HL-60 (cell line): Measurements from ENCODE around the gene QRICH1.

Experiments
- DNase-seq, 2 experiments: peaks; one replicate each; pipeline ENCODE4 v3.0.0-alpha.2; 2010 to 2020; ENCODE audit warnings: low read depth in 1 of 2, low spot score in 1 of 2
- H3K27ac ChIP-seq: fragments of 250-450 bp; sonication (Bioruptor Pico); replicated peaks from 2 replicates; pipeline ENCODE4 v1.5.1; 2020; ENCODE audit warnings: mild to moderate bottlenecking, moderate library complexity
- H3K27me3 ChIP-seq: fragments of 250-450 bp; sonication (Bioruptor Pico); 2 replicates; pipeline ENCODE4 v1.5.1; 2021; ENCODE audit warnings: mild to moderate bottlenecking, moderate library complexity; ENCODE audit not compliant: insufficient read depth, poor library complexity, severe bottlenecking
- H3K4me3 ChIP-seq: replicated peaks from 2 replicates; pipeline ENCODE4 v1.5.1; 2011; ENCODE audit warnings: mild to moderate bottlenecking, control low read depth, low read length; ENCODE audit not compliant: insufficient read depth
- GABPA ChIP-seq: IDR thresholded peaks from 2 replicates; pipeline ENCODE4 v1.6.1; 2012; ENCODE audit warnings: low read depth
- POLR2AphosphoS5 ChIP-seq: IDR thresholded peaks from 2 replicates; pipeline ENCODE4 v1.6.1; 2012; ENCODE audit warnings: low read depth
- SPI1 ChIP-seq: IDR thresholded peaks from 2 replicates; pipeline ENCODE4 v1.6.1; 2012; ENCODE audit warnings: low read depth, mild to moderate bottlenecking, borderline replicate concordance
- TF ChIP-seq, protein P1 (sequence below): IDR thresholded peaks from one replicate; pipeline ENCODE4 v1.5.1; 2011; ENCODE audit warnings: low read length, control low read depth, inconsistent platforms; ENCODE audit not compliant: insufficient read depth
- TF ChIP-seq, protein P2 (sequence below): IDR thresholded peaks from 2 replicates; pipeline ENCODE4 v1.6.1; 2012; ENCODE audit warnings: low read depth; ENCODE audit not compliant: insufficient replicate concordance

The QRICH1 gene

GRCh38 chr3:49007068-49007770 lies 86.7 kb downstream of the QRICH1 start, which contains the start of gene WDR6:
WDR6 (plus strand) TSS chr3:49007391; CDS start chr3:49007432, 41 bp downstream.
- TF ChIP-seq, protein P1, sequence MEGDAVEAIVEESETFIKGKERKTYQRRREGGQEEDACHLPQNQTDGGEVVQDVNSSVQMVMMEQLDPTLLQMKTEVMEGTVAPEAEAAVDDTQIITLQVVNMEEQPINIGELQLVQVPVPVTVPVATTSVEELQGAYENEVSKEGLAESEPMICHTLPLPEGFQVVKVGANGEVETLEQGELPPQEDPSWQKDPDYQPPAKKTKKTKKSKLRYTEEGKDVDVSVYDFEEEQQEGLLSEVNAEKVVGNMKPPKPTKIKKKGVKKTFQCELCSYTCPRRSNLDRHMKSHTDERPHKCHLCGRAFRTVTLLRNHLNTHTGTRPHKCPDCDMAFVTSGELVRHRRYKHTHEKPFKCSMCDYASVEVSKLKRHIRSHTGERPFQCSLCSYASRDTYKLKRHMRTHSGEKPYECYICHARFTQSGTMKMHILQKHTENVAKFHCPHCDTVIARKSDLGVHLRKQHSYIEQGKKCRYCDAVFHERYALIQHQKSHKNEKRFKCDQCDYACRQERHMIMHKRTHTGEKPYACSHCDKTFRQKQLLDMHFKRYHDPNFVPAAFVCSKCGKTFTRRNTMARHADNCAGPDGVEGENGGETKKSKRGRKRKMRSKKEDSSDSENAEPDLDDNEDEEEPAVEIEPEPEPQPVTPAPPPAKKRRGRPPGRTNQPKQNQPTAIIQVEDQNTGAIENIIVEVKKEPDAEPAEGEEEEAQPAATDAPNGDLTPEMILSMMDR, result peak; percentile 11
- TF ChIP-seq, protein P2, sequence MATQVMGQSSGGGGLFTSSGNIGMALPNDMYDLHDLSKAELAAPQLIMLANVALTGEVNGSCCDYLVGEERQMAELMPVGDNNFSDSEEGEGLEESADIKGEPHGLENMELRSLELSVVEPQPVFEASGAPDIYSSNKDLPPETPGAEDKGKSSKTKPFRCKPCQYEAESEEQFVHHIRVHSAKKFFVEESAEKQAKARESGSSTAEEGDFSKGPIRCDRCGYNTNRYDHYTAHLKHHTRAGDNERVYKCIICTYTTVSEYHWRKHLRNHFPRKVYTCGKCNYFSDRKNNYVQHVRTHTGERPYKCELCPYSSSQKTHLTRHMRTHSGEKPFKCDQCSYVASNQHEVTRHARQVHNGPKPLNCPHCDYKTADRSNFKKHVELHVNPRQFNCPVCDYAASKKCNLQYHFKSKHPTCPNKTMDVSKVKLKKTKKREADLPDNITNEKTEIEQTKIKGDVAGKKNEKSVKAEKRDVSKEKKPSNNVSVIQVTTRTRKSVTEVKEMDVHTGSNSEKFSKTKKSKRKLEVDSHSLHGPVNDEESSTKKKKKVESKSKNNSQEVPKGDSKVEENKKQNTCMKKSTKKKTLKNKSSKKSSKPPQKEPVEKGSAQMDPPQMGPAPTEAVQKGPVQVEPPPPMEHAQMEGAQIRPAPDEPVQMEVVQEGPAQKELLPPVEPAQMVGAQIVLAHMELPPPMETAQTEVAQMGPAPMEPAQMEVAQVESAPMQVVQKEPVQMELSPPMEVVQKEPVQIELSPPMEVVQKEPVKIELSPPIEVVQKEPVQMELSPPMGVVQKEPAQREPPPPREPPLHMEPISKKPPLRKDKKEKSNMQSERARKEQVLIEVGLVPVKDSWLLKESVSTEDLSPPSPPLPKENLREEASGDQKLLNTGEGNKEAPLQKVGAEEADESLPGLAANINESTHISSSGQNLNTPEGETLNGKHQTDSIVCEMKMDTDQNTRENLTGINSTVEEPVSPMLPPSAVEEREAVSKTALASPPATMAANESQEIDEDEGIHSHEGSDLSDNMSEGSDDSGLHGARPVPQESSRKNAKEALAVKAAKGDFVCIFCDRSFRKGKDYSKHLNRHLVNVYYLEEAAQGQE, result peak; percentile 46
- TF ChIP-seq POLR2AphosphoS5 (peak; percentile 97), GABPA (no peak), SPI1 (no peak)

GRCh38 chr3:49006408-49007067 lies 87.3 kb downstream of the QRICH1 start:
- Histone ChIP-seq H3K27ac (peak overlapping the region; percentile 89), H3K27me3 (no peaks in the 10 kb centered on the region), H3K4me3 (peak overlapping the region; percentile 69)
- DNase-seq, result no peak
- no peak for TF ChIP-seq GABPA
- peak; percentile 7; the same call in 1 of the 2 replicates for TF ChIP-seq SPI1
- no peak for TF ChIP-seq POLR2AphosphoS5

More at GRCh38 chr3:49007068-49007770, 86.7 kb downstream of the QRICH1 start, which contains the start of gene WDR6:
- Histone ChIP-seq H3K4me3 (peak within 1 kb of the TSS; percentile 69), H3K27me3 (no peaks in the 10 kb centered on the region), H3K27ac (peak within 1 kb of the TSS; percentile 89)
- DNase-seq, result peak; percentile 97 to 98

GRCh38 chr3:49005998-49006397 lies 87.9 kb downstream of the QRICH1 start:
- Histone ChIP-seq H3K27ac (peak overlapping the region; percentile 89; the same call in 1 of the 2 replicates), H3K4me3 (no peak overlapping the region), H3K27me3 (no peaks in the 10 kb centered on the region)
- TF ChIP-seq, protein P1, result no peak
- TF ChIP-seq POLR2AphosphoS5 (no peak), SPI1 (no peak), GABPA (no peak)
- TF ChIP-seq, protein P2, result no peak
- DNase-seq, result no peak

GRCh38 chr3:49005303-49005680 lies 88.6 kb downstream of the QRICH1 start:
- no peak for DNase-seq
- Histone ChIP-seq H3K27ac (no peak overlapping the region), H3K27me3 (no peaks in the 10 kb centered on the region), H3K4me3 (no peak overlapping the region)
- TF ChIP-seq SPI1 (no peak), POLR2AphosphoS5 (no peak)
